Cardiac muscle cell (in vitro differentiated cells and primary cell): ENCODE data around the gene YES1. TPM values are rescaled to one million over a fixed set of nuclear protein-coding genes. Genes with fewer than 3 reads are reported as not detected.

Experiments
- DNase-seq, 2 donors: peaks; one replicate each; pipeline versions ENCODE4 v3.0.0 to v3.0.0-alpha.2; 2010 to 2017; ENCODE audit warnings: low read depth in 1 of 2, low spot score in 1 of 2
- H3K27ac ChIP-seq: fragments of 200-600 bp; sonication (generic); 2 replicates; pipeline ENCODE4 v1.5.1; 2016
- H3K27me3 ChIP-seq: fragments of 200-600 bp; sonication (generic); 2 replicates; pipeline ENCODE4 v1.6.0; 2016; ENCODE audit warnings: control low read depth
- H3K36me3 ChIP-seq: fragments of 200-600 bp; sonication (generic); 2 replicates; pipeline ENCODE4 v1.5.1; 2016; ENCODE audit warnings: control low read depth
- H3K4me1 ChIP-seq: fragments of 200-600 bp; sonication (generic); 2 replicates; pipeline ENCODE4 v1.8.1; 2017; ENCODE audit warnings: low read depth, mild to moderate bottlenecking, mixed run types
- H3K4me3 ChIP-seq: fragments of 200-600 bp; sonication (generic); 2 replicates; pipeline ENCODE4 v1.5.1; 2016; ENCODE audit warnings: mild to moderate bottlenecking
- H3K9me3 ChIP-seq: fragments of 200-600 bp; sonication (generic); 2 replicates; pipeline ENCODE4 v1.5.1; 2017; ENCODE audit warnings: low read depth, mild to moderate bottlenecking, control low read depth
- polyA plus RNA-seq: library from polyadenylated mRNA; unstranded; fragments of >200 nt; fragmentation: Nextera tagmentation; extraction: Ambion mirVana; gene quantifications from 2 replicates; pipeline ENCODE4 v1.2.1, GENCODE V29; 2016
- total RNA-seq: library from RNA; depleted of rRNA; stranded (reverse); fragments of >200 nt; gene quantifications from 2 replicates; pipeline ENCODE4 v1.2.3, GENCODE V29; 2016
- TF ChIP-seq, protein P1 (sequence below): IDR thresholded peaks from 2 replicates; pipeline ENCODE4 v1.5.1; 2012; ENCODE audit warnings: low read depth, mild to moderate bottlenecking, low read length

Gene YES1
- total and polyA plus RNA-seq, 2 experiments from 2014 or later: 18.5 to 96.0 TPM

- H3K9me3 ChIP-seq: no peaks in the 10 kb centered on the region
- H3K27ac ChIP-seq: no peak overlapping the region
- no peaks in the 10 kb centered on the region for H3K36me3 ChIP-seq
- no peak overlapping the region for H3K4me3 ChIP-seq
- H3K4me1 ChIP-seq: no peaks in the 10 kb centered on the region
- no peak for DNase-seq
- no peaks in the 10 kb centered on the region for H3K27me3 ChIP-seq
- TF ChIP-seq, protein P1, sequence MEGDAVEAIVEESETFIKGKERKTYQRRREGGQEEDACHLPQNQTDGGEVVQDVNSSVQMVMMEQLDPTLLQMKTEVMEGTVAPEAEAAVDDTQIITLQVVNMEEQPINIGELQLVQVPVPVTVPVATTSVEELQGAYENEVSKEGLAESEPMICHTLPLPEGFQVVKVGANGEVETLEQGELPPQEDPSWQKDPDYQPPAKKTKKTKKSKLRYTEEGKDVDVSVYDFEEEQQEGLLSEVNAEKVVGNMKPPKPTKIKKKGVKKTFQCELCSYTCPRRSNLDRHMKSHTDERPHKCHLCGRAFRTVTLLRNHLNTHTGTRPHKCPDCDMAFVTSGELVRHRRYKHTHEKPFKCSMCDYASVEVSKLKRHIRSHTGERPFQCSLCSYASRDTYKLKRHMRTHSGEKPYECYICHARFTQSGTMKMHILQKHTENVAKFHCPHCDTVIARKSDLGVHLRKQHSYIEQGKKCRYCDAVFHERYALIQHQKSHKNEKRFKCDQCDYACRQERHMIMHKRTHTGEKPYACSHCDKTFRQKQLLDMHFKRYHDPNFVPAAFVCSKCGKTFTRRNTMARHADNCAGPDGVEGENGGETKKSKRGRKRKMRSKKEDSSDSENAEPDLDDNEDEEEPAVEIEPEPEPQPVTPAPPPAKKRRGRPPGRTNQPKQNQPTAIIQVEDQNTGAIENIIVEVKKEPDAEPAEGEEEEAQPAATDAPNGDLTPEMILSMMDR: no peak
Measured at GRCh38 chr18:697800-698199, 114.2 kb downstream of the YES1 start.

DNA sequence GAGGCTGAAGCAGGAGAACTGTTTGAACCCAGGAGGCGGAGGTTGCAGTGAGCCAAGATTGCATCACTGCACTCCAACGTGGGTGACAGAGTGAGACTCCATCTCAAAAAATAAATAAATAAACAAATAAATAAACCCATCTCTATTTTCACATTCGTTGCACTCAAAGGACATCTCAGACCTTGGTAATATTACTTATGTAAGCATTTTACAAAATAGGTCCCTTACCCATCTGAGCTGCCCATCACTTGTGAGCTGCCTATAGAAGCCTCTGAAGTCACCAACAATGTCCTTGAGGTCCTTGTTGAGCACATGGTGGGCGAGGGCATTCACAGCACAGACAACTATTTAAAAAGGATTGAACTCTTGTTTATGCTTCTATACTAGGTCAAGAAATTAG lies 115.0 kb downstream of the YES1 start:
- Histone ChIP-seq H3K4me1 (no peaks in the 10 kb centered on the region), H3K36me3 (no peaks in the 10 kb centered on the region), H3K27ac (no peak overlapping the region), H3K27me3 (no peaks in the 10 kb centered on the region), H3K9me3 (no peaks in the 10 kb centered on the region), H3K4me3 (no peak overlapping the region)
- no peak for DNase-seq
- TF ChIP-seq, protein P1: no peak

- TF ChIP-seq, protein P1: no peak
- DNase-seq: peak in 1 of 2 donors; percentile 3
- H3K4me3 ChIP-seq: no peak overlapping the region
Measured at GRCh38 chr18:693466-694187, 118.4 kb downstream of the YES1 start.

DNA sequence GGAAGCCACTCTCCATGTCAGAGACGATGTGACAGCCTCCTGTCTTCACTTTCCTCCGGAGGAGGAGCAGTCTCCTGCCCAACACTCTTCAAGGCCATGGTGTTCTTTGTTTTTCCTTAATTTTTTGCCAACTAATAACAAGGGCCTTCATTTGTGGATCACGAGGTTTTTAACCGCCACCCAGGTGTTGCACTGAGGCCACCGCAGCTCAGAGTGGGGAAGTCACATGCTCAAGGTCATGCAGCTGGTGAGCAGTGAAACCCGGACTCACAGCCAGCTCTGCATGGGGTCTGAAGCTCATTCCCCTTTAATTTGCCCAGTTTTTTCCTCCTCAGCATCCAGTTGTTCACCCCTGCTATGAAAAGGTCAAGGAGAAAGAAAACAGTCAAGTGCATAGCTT lies 119.2 kb downstream of the YES1 start:
- TF ChIP-seq, protein P1: no peak
- DNase-seq: no peak

More at GRCh38 chr18:693466-694187, 118.4 kb downstream of the YES1 start:
- no peak overlapping the region for H3K27ac ChIP-seq
- H3K27me3 ChIP-seq: no peaks in the 10 kb centered on the region
- no peaks in the 10 kb centered on the region for H3K9me3 ChIP-seq
- no peaks in the 10 kb centered on the region for H3K4me1 ChIP-seq
- no peaks in the 10 kb centered on the region for H3K36me3 ChIP-seq

GRCh38 chr18:688323-688722 lies 123.7 kb downstream of the YES1 start:
- Histone ChIP-seq H3K36me3 (no peaks in the 10 kb centered on the region), H3K4me3 (no peak overlapping the region), H3K27me3 (no peaks in the 10 kb centered on the region), H3K27ac (no peak overlapping the region), H3K9me3 (no peaks in the 10 kb centered on the region), H3K4me1 (peaks cover 11% of the 10 kb centered on the region)
- DNase-seq: no peak
- TF ChIP-seq, protein P1: no peak

More for the DNA sequence above, 119.2 kb downstream of the YES1 start:
- Histone ChIP-seq H3K27me3 (no peaks in the 10 kb centered on the region), H3K36me3 (no peaks in the 10 kb centered on the region), H3K9me3 (no peaks in the 10 kb centered on the region), H3K4me3 (no peak overlapping the region), H3K27ac (peak overlapping the region; percentile 51), H3K4me1 (no peaks in the 10 kb centered on the region)
